IPS-NIHi7 (cell line): ENCODE results near the gene PDE1A.
A peak's percentile ranks its signal among the peaks of the same experiment; 100 is the strongest.

Experiments used
- DNase-seq: peaks from one replicate; pipeline ENCODE4 v3.0.0; 2012; ENCODE audit warnings: mixed read lengths; ENCODE audit errors: extremely low spot score

PDE1A gene

DNA sequence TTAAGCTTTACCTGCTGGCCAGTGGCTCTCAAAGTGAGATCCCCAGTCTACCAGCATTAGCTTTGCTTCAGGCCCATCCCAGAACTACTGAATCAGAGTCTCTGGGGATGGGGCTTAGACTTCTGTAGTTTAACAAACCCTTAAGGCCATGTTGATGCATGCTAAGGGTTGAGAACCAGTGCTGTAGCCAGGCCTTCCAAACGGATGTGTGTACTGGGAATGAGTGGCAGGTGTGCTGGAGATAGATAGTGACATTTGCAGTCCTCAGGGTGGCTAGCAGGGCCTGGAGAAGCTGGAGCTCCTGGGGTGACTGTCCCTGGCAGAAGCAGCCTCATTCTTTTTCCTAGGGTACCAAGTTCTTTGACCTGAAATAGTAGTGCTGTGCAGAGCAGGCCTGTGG is 292.6 kb downstream of the PDE1A start:
- no peak for DNase-seq

GRCh38 chr2:182133195-182133891 is 293.5 kb downstream of the PDE1A start:
- DNase-seq = no peak

GRCh38 chr2:182132605-182133004 is 294.2 kb downstream of the PDE1A start:
- DNase-seq = no peak

DNA sequence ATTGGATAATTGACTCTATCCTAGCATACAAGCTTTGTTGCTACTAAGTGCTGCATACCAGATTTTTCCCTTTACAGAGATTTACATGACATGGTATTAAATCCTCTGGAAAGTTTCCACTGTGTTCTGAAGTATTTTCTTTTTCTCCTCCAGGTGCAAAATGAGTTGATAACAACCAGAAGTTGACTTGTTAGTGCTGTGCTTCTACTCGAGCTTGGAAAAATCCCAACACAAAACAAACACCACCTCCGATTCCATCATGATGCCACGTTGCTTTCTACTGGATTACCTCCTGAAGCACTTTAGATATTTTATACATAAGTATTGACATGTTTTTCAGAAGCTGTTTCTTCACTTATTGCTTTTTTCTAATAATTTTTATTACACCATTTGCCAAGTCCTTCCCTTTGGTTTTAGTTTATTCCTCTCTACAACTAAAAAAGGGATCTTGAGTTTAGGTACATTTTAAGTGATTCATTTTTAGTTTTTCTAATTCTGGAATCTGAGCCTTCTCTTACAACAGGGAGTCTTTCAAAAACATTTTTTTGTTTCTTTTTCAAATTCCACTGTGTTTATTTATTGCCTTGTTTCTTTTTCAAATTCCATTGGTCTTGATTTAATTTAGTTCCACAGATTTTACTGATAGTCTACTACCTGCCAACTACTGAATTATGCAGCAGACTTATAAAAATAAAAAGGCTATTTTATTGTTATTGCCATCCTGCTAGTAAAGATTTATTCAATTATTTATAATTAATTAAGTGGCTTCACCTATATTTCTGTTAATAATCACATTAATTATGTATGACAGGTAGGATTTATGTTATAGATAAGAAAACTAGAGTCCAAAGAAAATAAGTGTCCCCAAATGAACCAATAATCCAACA is 297.8 kb downstream of the PDE1A start:
- DNase-seq = no peak

DNA sequence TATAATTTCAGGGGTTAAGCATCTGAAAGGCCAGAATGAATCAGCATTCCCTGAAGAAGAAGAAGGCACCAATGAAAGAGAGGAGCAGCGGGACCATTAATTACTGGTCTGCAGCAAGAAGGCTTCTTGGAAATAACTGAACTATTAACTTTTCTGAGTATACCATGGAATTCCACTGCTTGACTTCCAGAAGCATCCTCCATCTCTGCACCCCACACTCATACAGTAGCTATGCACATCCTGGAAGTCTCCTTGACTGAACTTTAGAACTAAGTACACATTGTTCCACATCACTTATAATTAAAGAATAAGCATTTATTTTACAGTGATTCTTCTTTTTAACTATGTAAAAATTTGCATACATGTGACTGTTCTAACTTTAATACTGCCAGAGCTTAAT is 309.6 kb downstream of the PDE1A start:
- no peak for DNase-seq

- DNase-seq = no peak
Measured at GRCh38 chr2:182116774-182117173, 310.1 kb downstream of the PDE1A start.

GRCh38 chr2:182115258-182115657 is 311.6 kb downstream of the PDE1A start:
- DNase-seq = no peak

GRCh38 chr2:182113334-182113733 is 313.5 kb downstream of the PDE1A start:
- no peak for DNase-seq

- no peak for DNase-seq
Measured at GRCh38 chr2:182110347-182110746, 316.5 kb downstream of the PDE1A start.

DNA sequence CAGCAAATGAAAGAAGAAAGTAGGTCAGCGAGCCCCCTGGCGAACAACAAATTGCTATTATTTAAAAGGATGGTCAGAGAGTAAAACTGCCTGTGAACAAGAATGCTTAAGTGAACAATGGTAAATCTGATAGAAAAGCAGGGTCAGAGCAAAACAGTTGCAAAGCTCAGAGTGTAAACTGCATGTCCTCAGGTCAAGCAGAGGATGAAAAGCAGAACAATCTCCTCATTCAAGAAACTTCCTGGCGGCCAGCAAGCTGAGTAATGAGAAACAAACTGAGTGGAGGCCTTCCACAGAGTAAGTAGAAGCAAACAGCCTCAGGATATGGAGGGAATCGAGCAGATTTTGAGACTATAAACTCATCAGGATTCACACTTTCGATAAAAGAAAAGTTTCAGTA is 323.3 kb downstream of the PDE1A start:
- DNase-seq = no peak

GRCh38 chr2:182101263-182101662 is 325.6 kb downstream of the PDE1A start:
- peak; percentile 23 for DNase-seq

GRCh38 chr2:182098648-182099047 is 328.2 kb downstream of the PDE1A start:
- DNase-seq = no peak

DNA sequence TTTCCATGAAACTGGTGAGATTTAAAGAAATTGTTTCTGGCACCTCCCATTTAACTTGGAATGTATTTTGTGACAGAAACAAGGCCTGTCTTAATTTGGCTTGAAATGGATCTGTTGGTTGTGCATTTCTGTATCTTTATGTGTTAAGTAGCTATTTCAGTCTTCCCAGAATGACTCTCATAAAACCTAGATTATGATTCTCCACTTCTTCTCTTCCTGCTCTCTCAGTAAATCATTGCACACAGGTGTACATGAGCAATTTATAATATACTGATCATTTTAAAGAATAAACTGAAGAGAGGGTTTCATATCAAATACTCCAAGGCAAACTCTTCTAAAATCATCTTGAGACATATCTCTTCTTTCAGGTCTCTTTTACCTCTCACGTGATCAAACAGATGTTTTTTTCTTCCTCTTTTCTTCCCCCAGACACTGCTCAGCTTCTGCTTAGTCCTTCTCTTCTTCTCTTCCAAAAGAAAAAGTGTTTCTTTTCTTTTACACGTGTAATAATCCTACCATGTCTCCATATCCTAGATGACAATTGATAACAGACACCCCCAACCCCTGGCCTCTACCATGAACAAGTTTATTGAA is 329.2 kb downstream of the PDE1A start:
- no peak for DNase-seq

DNA sequence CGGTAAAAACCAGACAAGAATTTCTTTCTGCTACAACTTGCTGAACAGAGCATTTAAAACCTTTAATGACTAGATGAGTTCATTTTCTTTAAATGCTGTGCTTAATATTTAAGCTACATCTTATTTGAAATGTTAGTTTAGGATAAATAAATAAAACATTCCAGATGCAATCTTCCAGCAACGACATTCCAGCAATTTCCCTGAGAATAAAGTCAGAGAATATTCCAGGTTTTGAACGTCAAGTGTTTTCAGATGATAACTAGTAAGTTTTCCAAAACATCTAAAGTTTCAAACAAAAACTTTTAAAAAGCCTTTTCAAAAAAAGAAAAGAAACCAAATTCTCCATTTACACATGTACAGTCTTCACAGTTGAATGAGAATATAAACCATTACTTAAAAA is 336.4 kb downstream of the PDE1A start:
- no peak for DNase-seq
